ENCODE data around the gene PAFAH1B1.

DNA sequence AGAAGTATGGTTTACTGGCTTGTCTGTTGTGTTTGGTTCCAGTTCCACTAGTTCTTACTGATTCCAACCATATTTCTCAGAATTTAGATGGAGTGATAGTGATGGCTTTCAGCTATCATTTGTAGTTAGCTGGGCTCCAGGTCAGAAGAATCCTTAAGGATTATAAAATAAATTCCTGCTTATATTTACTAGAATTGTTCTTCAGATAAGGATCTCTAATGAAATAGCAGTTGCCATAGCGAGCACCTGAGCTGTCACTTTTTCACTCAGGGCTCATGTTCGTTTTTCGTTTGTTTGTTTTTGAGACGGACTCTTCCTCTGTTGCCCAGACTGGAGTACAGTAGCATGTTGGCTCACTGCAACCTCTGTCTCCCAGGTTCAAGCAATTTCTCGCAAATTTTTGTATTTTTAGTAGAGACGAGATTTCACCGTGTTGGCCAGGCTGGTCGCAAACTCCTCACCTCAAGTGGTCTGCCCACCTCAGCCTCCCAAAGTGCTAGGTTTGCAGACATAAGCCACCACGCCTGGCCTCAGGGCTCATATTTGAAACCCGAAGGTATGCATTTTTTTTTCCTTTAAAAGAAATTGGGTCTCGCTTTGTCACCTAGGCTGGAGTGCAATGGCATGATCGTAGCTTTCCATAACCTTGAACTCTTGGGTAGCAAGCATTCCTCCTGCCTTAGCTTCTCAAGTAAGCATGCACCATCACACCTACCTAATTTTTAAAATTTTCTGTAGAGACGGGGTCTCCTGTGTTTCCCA is 42.9 kb downstream of the PAFAH1B1 start:
- TF ChIP-seq POLR2A (IDR thresholded peaks at IDR 0.05; ENCODE audit: low read depth, low read length) (no peak), TAF1 (IDR thresholded peaks at IDR 0.05; ENCODE audit: low read depth, low read length) (no peak)
